Endothelial cell of umbilical vein (primary cell): ENCODE measurements around the gene NELFCD. TPM values are rescaled to one million over a fixed set of nuclear protein-coding genes. Genes with fewer than 3 reads are reported as not detected.

Source experiments
- BruUV-seq: library from RNA; stranded (reverse); fragments of 400-500 nt; replicated peaks from 2 replicates; lab custom pipeline; 2021; lab: Mats Ljungman, UMichigan
- CTCF ChIA-PET: fragments of 300-600, 350-600 bp; sonication (Branson Sonifier 250); formaldehyde crosslinking; loops from one replicate; lab custom pipeline; 2021; ENCODE audit warnings: antibody characterized with exemption, inconsistent platforms; lab: Charles Lee
- POLR2A ChIA-PET: fragments of 300-600, 350-600 bp; sonication (Branson Sonifier 250); formaldehyde crosslinking; loops from one replicate; lab custom pipeline; 2021; ENCODE audit warnings: antibody characterized with exemption, inconsistent platforms; lab: Charles Lee
- DNase-seq: peaks from one replicate; pipeline ENCODE4 v3.0.0-alpha.2; 2011; ENCODE audit warnings: low read depth, low spot score
- FAIRE-seq: peaks from 2 replicates; lab custom pipeline; 2011; peaks lifted over from hg19 to GRCh38; lab: Jason Lieb, UNC
- H2AFZ ChIP-seq: 2 replicates; pipeline ENCODE4 v1.6.0; 2012; ENCODE audit warnings: low read depth, low read length, control low read depth, inconsistent platforms
- H3K27ac ChIP-seq: 2 replicates; pipeline ENCODE4 v1.5.1; 2011; ENCODE audit warnings: low read depth, mild to moderate bottlenecking, control low read depth, low read length, moderate library complexity; ENCODE audit not compliant: insufficient read depth
- H3K27me3 ChIP-seq, 2 experiments: 2 replicates each; pipeline versions ENCODE4 v1.6.0 to v1.6.1; 2011; ENCODE audit warnings: low read length in 2 of 2, mixed read lengths in 1 of 2; ENCODE audit not compliant: control insufficient read depth in 2 of 2, insufficient read depth in 2 of 2
- H3K36me3 ChIP-seq, 2 experiments: 2 replicates in 1 of 2; 3 replicates in 1 of 2; pipeline ENCODE4 v1.5.1; 2011; ENCODE audit warnings: low read length in 2 of 2, mild to moderate bottlenecking in 1 of 2, moderate library complexity in 1 of 2; ENCODE audit not compliant: control insufficient read depth in 2 of 2, insufficient read depth in 2 of 2; ENCODE audit errors: extremely low read depth in 1 of 2
- H3K4me1 ChIP-seq: 3 replicates; pipeline ENCODE4 v1.5.1; 2011; ENCODE audit warnings: mild to moderate bottlenecking, low read length; ENCODE audit not compliant: control insufficient read depth, insufficient read depth; ENCODE audit errors: extremely low read depth
- H3K4me2 ChIP-seq: 2 replicates; pipeline ENCODE4 v1.6.1; 2011; ENCODE audit warnings: low read length, control low read depth, mixed read lengths; ENCODE audit not compliant: insufficient read depth
- H3K4me3 ChIP-seq, 3 experiments: fragments of 200-600 bp in 1 of 3; sonication (generic), shearing (Covaris generic) in 1 of 3; replicated peaks in 1 of 3; 2 replicates each; pipeline ENCODE4 v1.5.1; 2011 to 2016; ENCODE audit warnings: control low read depth in 3 of 3, low read length in 3 of 3, mild to moderate bottlenecking in 2 of 3, inconsistent platforms in 1 of 3, low read depth in 1 of 3, moderate library complexity in 1 of 3; ENCODE audit not compliant: insufficient read depth in 1 of 3
- H3K79me2 ChIP-seq: 2 replicates; pipeline ENCODE4 v1.6.0; 2012; ENCODE audit warnings: low read length, inconsistent platforms; ENCODE audit not compliant: control insufficient read depth, insufficient read depth
- H3K9ac ChIP-seq: replicated peaks from 2 replicates; pipeline ENCODE3; 2011; ENCODE audit warnings: low read length, control low read depth; ENCODE audit not compliant: insufficient read depth; ENCODE audit errors: extremely low read depth
- H3K9me1 ChIP-seq: replicated peaks from 3 replicates; pipeline ENCODE4 v1.6.0; 2011; ENCODE audit warnings: mild to moderate bottlenecking, low read length; ENCODE audit not compliant: control insufficient read depth, insufficient read depth; ENCODE audit errors: extremely low read depth
- H3K9me3 ChIP-seq: replicated peaks from 2 replicates; pipeline ENCODE4 v1.5.1; 2012; ENCODE audit warnings: low read length, inconsistent platforms; ENCODE audit not compliant: control insufficient read depth, insufficient read depth
- H4K20me1 ChIP-seq: replicated peaks from 2 replicates; pipeline ENCODE3; 2011; ENCODE audit warnings: mild to moderate bottlenecking, low read length; ENCODE audit not compliant: control insufficient read depth, insufficient read depth; ENCODE audit errors: extremely low read depth
- CTCF ChIP-seq, 2 donors: IDR thresholded peaks; 1 replicate in 1 of 2; 2 replicates in 1 of 2; pipeline ENCODE4 v1.5.1; 2011; ENCODE audit warnings: low read length in 2 of 2, mild to moderate bottlenecking in 2 of 2, moderate library complexity in 2 of 2, control low read depth in 1 of 2, inconsistent platforms in 1 of 2, low read depth in 1 of 2; ENCODE audit not compliant: insufficient read depth in 1 of 2; ENCODE audit errors: extremely low read depth in 1 of 2
- EZH2 ChIP-seq: IDR thresholded peaks from 2 replicates; pipeline ENCODE4 v1.6.1; 2012; ENCODE audit warnings: borderline replicate concordance, low read depth, mild to moderate bottlenecking, moderate library complexity, low read length, inconsistent platforms; ENCODE audit not compliant: severe bottlenecking
- FOS ChIP-seq: IDR thresholded peaks from 2 replicates; pipeline ENCODE4 v1.6.1; 2011; ENCODE audit warnings: mild to moderate bottlenecking, low read length, moderate library complexity, borderline replicate concordance; ENCODE audit not compliant: insufficient read depth
- GATA2 ChIP-seq: IDR thresholded peaks from 2 replicates; pipeline ENCODE4 v1.7.0; 2011; ENCODE audit warnings: low read depth, mild to moderate bottlenecking, moderate library complexity, mixed read lengths, low read length; ENCODE audit not compliant: insufficient read length, insufficient read depth
- JUN ChIP-seq: IDR thresholded peaks from 2 replicates; pipeline ENCODE4 v1.6.1; 2011; ENCODE audit warnings: borderline replicate concordance, low read depth; ENCODE audit not compliant: insufficient read length, insufficient read depth
- MAX ChIP-seq: IDR thresholded peaks from 2 replicates; pipeline ENCODE4 v1.6.1; 2011; ENCODE audit not compliant: insufficient read depth, insufficient read length
- MYC ChIP-seq: IDR thresholded peaks from one replicate; pipeline ENCODE4 v1.6.1; 2011; ENCODE audit warnings: mild to moderate bottlenecking, low read depth, low read length
- POLR2A ChIP-seq: IDR thresholded peaks from 2 replicates; pipeline ENCODE4 v1.6.1; 2012; ENCODE audit warnings: low read depth, mild to moderate bottlenecking, control low read depth, low read length
- POLR2AphosphoS5 ChIP-seq: IDR thresholded peaks from 2 replicates; pipeline ENCODE4 v1.6.1; 2012; ENCODE audit warnings: low read depth, mild to moderate bottlenecking, control low read depth, low read length, moderate library complexity; ENCODE audit not compliant: insufficient read depth
- dilution Hi-C: fragments of 300-500 bp; cut with MboI; formaldehyde crosslinking; loops from one replicate; pipeline ENCODE4 v1.15.0; 2019; ENCODE audit warnings: low sequenced_read_pairs; ENCODE audit not compliant: extremely low pct_ligation_motif_present
- intact Hi-C: fragments of 100-400 bp; cut with micrococcal nuclease; formaldehyde crosslinking; loops from one replicate; pipeline ENCODE4 v1.10.0; 2022
- polyA plus RNA-seq, 4 experiments: library from polyadenylated mRNA; depleted of rRNA in 3 of 4; stranded (reverse) in 3 of 4; unstranded in 1 of 4; fragments of >200 nt; gene quantifications; 2 replicates each; pipeline versions ENCODE4 v1.2.1 to v1.2.3, GENCODE V29; 2011 to 2012; ENCODE audit warnings: missing spikeins in 1 of 4
- total RNA-seq: library from RNA; stranded (reverse); gene quantifications from 2 replicates; pipeline ENCODE4 v1.2.3, GENCODE V29; 2021

Gene NELFCD
- total and polyA plus RNA-seq, 2 donors (not counting 3 experiments of a cell fraction or from before 2014, with no cell fraction given): 90.1 to 92.5 TPM

GRCh38 chr20:59026904-59027740 lies 46.1 kb downstream of the NELFCD start:
- H3K79me2 ChIP-seq: peaks cover 77% of the 10 kb centered on the region
- H3K4me3 ChIP-seq: no peak overlapping the region
- POLR2A ChIA-PET: no interaction called here

DNA sequence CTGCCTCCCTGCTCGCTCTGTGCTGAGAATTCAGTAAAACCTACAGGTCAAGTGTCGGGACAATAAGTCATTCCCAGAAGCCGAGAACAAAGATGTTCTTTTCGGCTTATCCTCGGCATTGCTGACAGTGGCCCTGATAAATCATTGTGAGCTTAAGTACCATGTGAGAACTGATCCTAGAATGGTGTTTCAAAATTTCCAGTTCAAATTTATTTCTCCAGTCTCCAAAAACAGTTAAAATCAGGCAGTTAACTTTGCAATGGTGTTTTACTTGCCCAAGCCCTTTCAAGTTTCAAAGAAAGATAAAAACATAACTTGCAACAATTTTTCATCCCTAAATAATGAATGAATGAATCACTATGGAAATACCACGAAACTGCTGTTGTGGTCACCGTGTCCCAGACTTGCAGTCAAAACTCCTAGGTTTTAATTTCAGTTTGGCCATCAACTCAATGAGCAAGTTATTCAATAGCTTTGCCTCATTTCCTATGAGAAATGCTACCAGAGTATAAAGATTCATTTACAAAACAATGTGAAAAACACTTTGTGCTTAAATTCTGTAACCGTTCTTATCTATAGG lies 46.8 kb downstream of the NELFCD start:
- H3K9me1 ChIP-seq: no peaks in the 10 kb centered on the region
- H4K20me1 ChIP-seq: no peaks in the 10 kb centered on the region
- H3K9ac ChIP-seq: no peak overlapping the region
- peaks cover 40% of the 10 kb centered on the region for H3K4me1 ChIP-seq
- no TSS peak for BruUV-seq
- FAIRE-seq: no peak
- dilution Hi-C loops (no loop called here), intact Hi-C loops (no loop called here)
- no peak overlapping the region for H3K27ac ChIP-seq
- no peaks in the 10 kb centered on the region for H3K9me3 ChIP-seq
- peaks cover 16 to 19% of the 10 kb centered on the region in 2 experiments for H3K36me3 ChIP-seq
- ChIA-PET POLR2A (no interaction called here), CTCF (interaction anchor here (1.7 to 3.7 kb wide), 2 partner anchors 8 to 11 kb away, joined by 5 to 14 read pairs; partner anchors contain the start of gene TUBB1)
- no peak overlapping the region for H3K4me3 ChIP-seq
- no peak for DNase-seq
- peaks cover 77% of the 10 kb centered on the region for H3K79me2 ChIP-seq
- H2AFZ ChIP-seq: no peak overlapping the region
- TF ChIP-seq FOS (no peak), MYC (no peak), EZH2 (no peak), JUN (no peak), GATA2 (no peak), MAX (no peak), CTCF (IDR thresholded peaks at IDR 0.05; ENCODE audit: extremely low read depth in 1 of 2, insufficient read depth in 1 of 2, low read depth in 1 of 2, low read length in 2 of 2) (no peak), POLR2AphosphoS5 (no peak), POLR2A (no peak)
- H3K4me2 ChIP-seq: peak overlapping the region; percentile 94
- no peaks in the 10 kb centered on the region for H3K27me3 ChIP-seq

More at GRCh38 chr20:59026904-59027740, 46.1 kb downstream of the NELFCD start:
- Histone ChIP-seq H3K9me3 (no peaks in the 10 kb centered on the region), H3K4me1 (peaks cover 37% of the 10 kb centered on the region), H3K9me1 (no peaks in the 10 kb centered on the region), H4K20me1 (no peaks in the 10 kb centered on the region), H3K9ac (no peak overlapping the region), H3K27ac (no peak overlapping the region), H2AFZ (no peak overlapping the region), H3K27me3 (no peaks in the 10 kb centered on the region), H3K36me3 (peaks cover 18 to 22% of the 10 kb centered on the region in 2 experiments), H3K4me2 (no peak overlapping the region)
- no peak for DNase-seq
- no peak for FAIRE-seq
- CTCF ChIA-PET: interaction anchor here (1.7 to 3.7 kb wide), 2 partner anchors 8 to 10 kb away, joined by 5 to 14 read pairs; partner anchors contain the start of gene TUBB1
- dilution Hi-C loops (no loop called here), intact Hi-C loops (no loop called here)
- BruUV-seq: no TSS peak
- TF ChIP-seq MYC (no peak), MAX (no peak)
